HG02938 (cell line): ENCODE measurements around the gene CD101.
"Not testable (repeated sequence)": the region's sequence is repeated elsewhere in the genome, so short reads cannot be mapped to it uniquely, and the experiment has no call there.

ENCODE experiments used
- ATAC-seq: cut with Tn5 transposase; IDR thresholded peaks from one replicate; pipeline ENCODE4 v1.9.1; 2021; ENCODE audit warnings: mild to moderate bottlenecking, moderate library complexity; ENCODE audit not compliant: unreplicated experiment

Gene CD101

GRCh38 chr1:117001254-117001927, at the start of gene CD101:
Gene CD101, plus strand, starts transcription at chr1:117001760. Its CDS starts 58 bp downstream, at chr1:117001818.
- peak; percentile 96 for ATAC-seq

GRCh38 chr1:116952738-116953275, 48.8 kb upstream of the CD101 start:
- ATAC-seq, result no peak

- no peak for ATAC-seq
Observed at GRCh38 chr1:116954440-116954839, 47.1 kb upstream of the CD101 start.

- no peak for ATAC-seq
Observed at GRCh38 chr1:116956378-116956777, 45.2 kb upstream of the CD101 start.

GRCh38 chr1:116957646-116958045, 43.9 kb upstream of the CD101 start:
- no peak for ATAC-seq

GRCh38 chr1:116958110-116958509, 43.5 kb upstream of the CD101 start:
- ATAC-seq, result no peak

GRCh38 chr1:116958977-116959376, 42.6 kb upstream of the CD101 start:
- ATAC-seq, result no peak

- no peak for ATAC-seq
Observed at GRCh38 chr1:116961606-116962005, 40.0 kb upstream of the CD101 start.

GRCh38 chr1:116962987-116963639, 38.4 kb upstream of the CD101 start:
- ATAC-seq, result no peak

- ATAC-seq, result no peak
Observed at GRCh38 chr1:116966791-116967190, 34.8 kb upstream of the CD101 start.

- no peak for ATAC-seq
Observed at GRCh38 chr1:116968724-116969123, 32.8 kb upstream of the CD101 start.

GRCh38 chr1:116971258-116971860, 30.2 kb upstream of the CD101 start:
- ATAC-seq, result no peak

GRCh38 chr1:116971965-116972673, 29.4 kb upstream of the CD101 start:
- ATAC-seq, result no peak

- ATAC-seq, result no peak
Observed at GRCh38 chr1:116972674-116973030, 28.9 kb upstream of the CD101 start.

GRCh38 chr1:116980309-116980708, 21.3 kb upstream of the CD101 start:
- ATAC-seq, result not testable (repeated sequence)

GRCh38 chr1:116981521-116982037, 20.0 kb upstream of the CD101 start:
- no peak for ATAC-seq

GRCh38 chr1:116982319-116983004, 19.1 kb upstream of the CD101 start:
- no peak for ATAC-seq

- no peak for ATAC-seq
Observed at GRCh38 chr1:116983112-116983511, 18.4 kb upstream of the CD101 start.

- no peak for ATAC-seq
Observed at GRCh38 chr1:116983678-116984077, 17.9 kb upstream of the CD101 start.

- no peak for ATAC-seq
Observed at GRCh38 chr1:116984406-116985160, 17.0 kb upstream of the CD101 start.
